Camera-type eye (tissue), 1 donor: Measurements from ENCODE around the gene COX10. TPM values are rescaled to one million over a fixed set of nuclear protein-coding genes. Genes with fewer than 3 reads are reported as not detected.

Experiments
- total RNA-seq: library from RNA; depleted of rRNA; stranded (reverse); fragments of >200 nt; gene quantifications from one replicate; pipeline ENCODE4 v1.2.3, GENCODE V29; 2014

The COX10 gene
- total RNA-seq = 37.2 TPM

DNA sequence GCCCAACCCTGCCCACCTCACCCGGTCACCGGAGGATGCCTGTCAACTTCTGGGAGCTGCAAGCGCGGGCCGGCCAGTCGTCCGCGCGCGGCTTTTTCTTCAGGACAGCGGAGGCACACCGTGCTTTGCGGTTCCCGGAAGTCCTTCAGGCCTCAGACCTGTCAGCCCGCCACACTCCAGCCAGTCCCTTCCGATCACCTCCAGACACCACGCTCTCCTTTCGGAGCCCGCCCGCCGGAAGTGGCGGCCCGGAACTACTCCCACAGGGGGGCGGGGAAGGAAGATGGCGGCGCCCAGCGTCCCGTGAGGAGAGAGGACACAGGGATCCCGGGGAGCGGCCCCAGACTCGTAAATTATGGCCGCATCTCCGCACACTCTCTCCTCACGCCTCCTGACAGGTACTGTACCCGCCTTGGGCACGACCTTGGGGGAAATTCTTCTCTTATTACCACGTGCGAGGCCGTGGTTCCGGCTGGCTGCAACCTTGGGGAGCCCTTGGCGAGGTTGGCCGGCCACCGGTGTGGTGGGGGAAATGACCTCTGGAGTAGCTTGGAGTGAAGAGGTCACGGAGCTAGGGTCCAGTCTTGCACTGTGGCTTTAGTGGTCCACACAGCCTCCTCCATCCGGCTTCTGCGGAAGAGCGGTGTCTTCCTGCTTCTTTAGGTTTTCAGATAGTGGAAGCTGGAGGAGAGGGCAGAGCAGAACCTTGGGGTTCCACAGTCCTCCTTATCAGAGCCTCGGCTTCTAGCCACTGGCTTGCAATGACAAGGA, at the start of gene COX10:
COX10 (plus strand) TSS at position 254 of the 771 bp plus-strand sequence; CDS start at position 356, 102 bp downstream.

DNA sequence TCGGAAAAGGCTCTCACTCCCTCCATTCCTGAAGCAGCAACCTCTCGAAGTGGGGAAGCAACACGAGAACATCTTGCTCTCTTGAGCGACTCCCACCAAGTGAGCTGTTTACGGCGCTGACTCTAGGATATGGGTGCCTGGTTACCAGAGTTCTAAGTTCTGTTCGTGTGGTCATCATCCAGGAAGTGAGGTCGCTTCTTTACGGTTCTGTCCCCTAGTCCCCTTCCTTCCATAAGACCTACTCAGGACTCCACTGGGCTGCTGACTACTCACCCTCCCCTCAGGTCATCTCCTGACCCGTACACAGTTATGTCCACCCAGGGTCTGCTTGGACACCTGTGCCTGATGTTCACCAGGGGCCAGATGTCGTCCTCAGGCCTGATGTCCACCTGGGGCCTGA, 167.5 kb downstream of the COX10 start, which contains the start of gene CDRT15:
CDRT15 (minus strand) TSS at position 101 of the 400 bp plus-strand sequence; CDS start at position 72, 29 bp downstream.

Other genes starting within 250 kb of the COX10 start
- not detected for gene CDRT15, start 167.4 kb downstream of the COX10 start, total RNA-seq
- 52.8 TPM for gene HS3ST3B1, start 231.6 kb downstream of the COX10 start, total RNA-seq